ENCODE measurements around the gene CRIP2. TPM values are rescaled to one million over a fixed set of nuclear protein-coding genes. Genes with fewer than 3 reads are reported as not detected.

CRIP2 gene
- polyA plus RNA-seq, 1 experiment, result 19.5 TPM

- POLR2A ChIA-PET, result no interaction called here
- no peak for DNase-seq (ENCODE audit: low read depth)
- TF ChIP-seq CTCF (IDR thresholded peaks at IDR 0.05; ENCODE audit: insufficient read depth, low read depth, low read length), result no peak
- Histone ChIP-seq H3K27me3 (ENCODE audit: control insufficient read depth, insufficient read depth, low read length) (no peaks in the 10 kb centered on the region), H3K4me3 (ENCODE audit: low read depth, low read length) (no peak overlapping the region), H3K36me3 (ENCODE audit: control insufficient read depth, insufficient read depth, low read length) (peaks cover 30% of the 10 kb centered on the region)
- CTCF ChIA-PET, result interaction anchor here (0.9 kb wide), 2 partner anchors 12 to 25 kb away, joined by 3 read pairs; no protein-coding TSS in a partner anchor
Observed at GRCh38 chr14:105455766-105456660, 18.6 kb upstream of the CRIP2 start.

- no peak for DNase-seq (ENCODE audit: low read depth)
- Histone ChIP-seq H3K36me3 (ENCODE audit: control insufficient read depth, insufficient read depth, low read length) (peaks cover 30% of the 10 kb centered on the region), H3K27me3 (ENCODE audit: control insufficient read depth, insufficient read depth, low read length) (no peaks in the 10 kb centered on the region), H3K4me3 (ENCODE audit: low read depth, low read length) (no peak overlapping the region)
- ChIA-PET POLR2A (no interaction called here), CTCF (interaction anchor here (0.9 to 1.5 kb wide), 2 partner anchors 9 to 11 kb away, joined by 3 to 4 read pairs; no protein-coding TSS in a partner anchor)
- no peak for TF ChIP-seq CTCF (IDR thresholded peaks at IDR 0.05; ENCODE audit: insufficient read depth, low read depth, low read length)
Observed at GRCh38 chr14:105456736-105457617, 17.6 kb upstream of the CRIP2 start.

GRCh38 chr14:105458010-105458409 is 16.6 kb upstream of the CRIP2 start:
- DNase-seq (ENCODE audit: low read depth), result no peak
- CTCF ChIA-PET, result interaction anchor here (1.5 kb wide), 1 partner anchor 10 kb away, joined by 4 read pairs; no protein-coding TSS in a partner anchor
- TF ChIP-seq CTCF (IDR thresholded peaks at IDR 0.05; ENCODE audit: insufficient read depth, low read depth, low read length), result no peak
- POLR2A ChIA-PET, result no interaction called here
- Histone ChIP-seq H3K36me3 (ENCODE audit: control insufficient read depth, insufficient read depth, low read length) (peaks cover 30% of the 10 kb centered on the region), H3K4me3 (ENCODE audit: low read depth, low read length) (no peak overlapping the region), H3K27me3 (ENCODE audit: control insufficient read depth, insufficient read depth, low read length) (no peaks in the 10 kb centered on the region)

GRCh38 chr14:105458571-105458970 is 16.1 kb upstream of the CRIP2 start:
- CTCF ChIA-PET, result no interaction called here
- peaks cover 30% of the 10 kb centered on the region for H3K36me3 ChIP-seq (ENCODE audit: control insufficient read depth, insufficient read depth, low read length)

More at GRCh38 chr14:105458571-105458970, 16.1 kb upstream of the CRIP2 start:
- no peak for DNase-seq (ENCODE audit: low read depth)
- POLR2A ChIA-PET, result no interaction called here
- no peaks in the 10 kb centered on the region for H3K27me3 ChIP-seq (ENCODE audit: control insufficient read depth, insufficient read depth, low read length)
- TF ChIP-seq CTCF (IDR thresholded peaks at IDR 0.05; ENCODE audit: insufficient read depth, low read depth, low read length), result no peak
- no peak overlapping the region for H3K4me3 ChIP-seq (ENCODE audit: low read depth, low read length)
